HuH-7 (cell line): ENCODE data around the gene ZCCHC12.

ENCODE experiments used
- DNase-seq: peaks from one replicate; pipeline ENCODE4 v3.0.0; 2011; ENCODE audit warnings: low spot score

The ZCCHC12 gene

GRCh38 chrX:118867251-118867650 is 43.6 kb downstream of the ZCCHC12 start:
- DNase-seq = no peak

GRCh38 chrX:118872102-118872566 is 48.5 kb downstream of the ZCCHC12 start:
- no peak for DNase-seq
